ACHN (cell line): Measurements from ENCODE around the gene RNASE12.

Experiments used
- DNase-seq: peaks from one replicate; pipeline ENCODE4 v3.0.0-alpha.2; 2015
- in situ Hi-C: cut with HindIII; loops from 2 replicates; pipeline ENCODE4 v1.10.0; 2017; ENCODE audit warnings: low sequenced_read_pairs, low pct_ligation_motif_present, low pct_unique_long_range_greater_than_20kb

RNASE12 gene

GRCh38 chr14:20557212-20557542, 34.0 kb downstream of the RNASE12 start:
- in situ Hi-C loops, result no loop called here
- no peak for DNase-seq

DNA sequence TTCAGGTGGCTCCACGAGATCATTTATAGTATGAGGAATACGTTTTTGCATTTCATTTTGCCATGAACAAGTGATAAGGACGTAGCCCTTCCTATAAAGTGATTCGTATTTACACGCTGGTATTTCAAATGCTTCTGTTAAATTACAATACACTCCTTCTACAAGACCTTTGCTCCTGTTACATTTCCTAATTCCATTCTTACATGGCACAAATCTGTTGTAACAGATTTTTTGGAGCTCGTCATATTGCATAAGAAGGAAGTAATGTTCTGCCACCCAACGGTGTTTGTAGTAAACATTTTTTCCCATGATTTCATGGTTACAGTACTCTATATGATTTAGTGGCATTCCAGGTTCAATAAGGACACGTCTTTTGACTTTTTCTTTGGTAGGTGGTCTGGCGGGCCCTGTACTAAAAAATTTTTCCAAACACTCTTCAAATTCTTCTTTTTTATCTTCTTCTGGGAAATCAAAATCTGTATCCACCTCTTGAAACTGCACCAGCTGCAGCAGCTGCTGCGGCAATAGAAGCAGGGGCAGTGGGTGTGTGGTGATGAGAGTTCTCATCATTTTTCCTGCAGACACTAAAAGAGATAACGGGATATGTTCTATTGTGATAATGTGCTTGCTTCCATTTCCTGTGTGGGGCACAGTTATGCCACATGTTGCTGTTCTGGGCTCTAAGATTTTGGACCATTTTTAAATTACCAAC, 34.5 kb downstream of the RNASE12 start:
- in situ Hi-C loops, result no loop called here
- no peak for DNase-seq

GRCh38 chr14:20555845-20556244, 35.3 kb downstream of the RNASE12 start:
- DNase-seq, result no peak
- in situ Hi-C loops, result no loop called here

DNA sequence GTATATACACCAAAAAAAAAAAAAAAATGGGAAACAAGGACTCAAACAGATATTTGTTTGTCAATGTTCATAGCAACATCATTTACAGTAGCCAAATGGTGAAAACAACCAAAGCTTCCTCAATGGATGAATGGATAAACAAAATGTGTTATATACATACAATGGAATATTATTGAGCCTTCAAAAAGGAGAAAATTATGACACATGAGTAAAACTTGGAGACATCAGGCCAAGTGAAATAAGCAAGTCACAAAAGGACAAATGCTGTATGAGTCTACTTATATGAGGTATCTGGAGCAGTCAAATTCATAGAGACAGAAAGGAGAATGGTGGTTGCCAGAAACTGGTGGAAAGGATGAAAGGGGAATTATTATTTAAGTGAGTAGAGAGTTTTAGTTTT, 38.2 kb downstream of the RNASE12 start:
- in situ Hi-C loops, result no loop called here

DNA sequence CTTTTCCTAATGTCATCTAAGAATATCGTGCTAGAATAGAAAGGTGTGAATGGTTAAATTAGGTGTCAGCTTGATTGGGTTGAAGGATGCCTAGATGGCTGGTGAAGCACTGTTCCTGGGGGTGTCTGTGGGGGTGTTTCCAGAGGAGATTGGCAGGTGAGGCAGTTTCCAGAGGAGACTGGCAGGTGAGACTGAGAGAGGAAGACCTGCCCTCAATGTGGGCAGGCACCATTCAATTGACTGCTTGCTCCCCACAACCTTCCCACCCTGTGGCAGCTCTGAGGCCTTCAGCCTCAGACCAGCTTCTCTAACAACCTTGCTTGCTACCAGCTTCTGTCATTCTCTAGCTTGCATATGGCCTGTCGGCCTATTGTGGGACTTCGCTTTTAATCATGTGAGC, 39.6 kb downstream of the RNASE12 start:
- DNase-seq, result no peak
- in situ Hi-C loops, result no loop called here

More for the DNA sequence above, 38.2 kb downstream of the RNASE12 start:
- DNase-seq, result no peak

DNA sequence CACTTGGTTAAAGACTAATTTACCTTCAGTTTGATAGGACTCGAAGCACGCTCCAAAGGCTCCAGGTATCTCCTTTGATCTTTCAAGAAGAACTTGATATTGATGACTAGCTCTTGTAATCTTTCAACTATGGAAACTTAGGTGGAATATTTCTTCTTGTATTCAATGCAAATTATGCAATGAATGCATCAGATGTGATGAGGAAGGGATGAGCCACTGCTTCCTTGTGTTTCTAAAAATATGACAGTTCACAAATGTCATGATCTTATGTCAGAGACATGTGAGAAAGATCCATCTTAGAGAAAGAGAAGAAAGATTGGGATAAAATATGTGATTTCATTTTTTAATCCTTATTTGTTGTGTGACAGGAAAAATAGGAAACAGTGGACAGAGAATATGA, 40.2 kb downstream of the RNASE12 start:
- in situ Hi-C loops, result no loop called here
- no peak for DNase-seq

DNA sequence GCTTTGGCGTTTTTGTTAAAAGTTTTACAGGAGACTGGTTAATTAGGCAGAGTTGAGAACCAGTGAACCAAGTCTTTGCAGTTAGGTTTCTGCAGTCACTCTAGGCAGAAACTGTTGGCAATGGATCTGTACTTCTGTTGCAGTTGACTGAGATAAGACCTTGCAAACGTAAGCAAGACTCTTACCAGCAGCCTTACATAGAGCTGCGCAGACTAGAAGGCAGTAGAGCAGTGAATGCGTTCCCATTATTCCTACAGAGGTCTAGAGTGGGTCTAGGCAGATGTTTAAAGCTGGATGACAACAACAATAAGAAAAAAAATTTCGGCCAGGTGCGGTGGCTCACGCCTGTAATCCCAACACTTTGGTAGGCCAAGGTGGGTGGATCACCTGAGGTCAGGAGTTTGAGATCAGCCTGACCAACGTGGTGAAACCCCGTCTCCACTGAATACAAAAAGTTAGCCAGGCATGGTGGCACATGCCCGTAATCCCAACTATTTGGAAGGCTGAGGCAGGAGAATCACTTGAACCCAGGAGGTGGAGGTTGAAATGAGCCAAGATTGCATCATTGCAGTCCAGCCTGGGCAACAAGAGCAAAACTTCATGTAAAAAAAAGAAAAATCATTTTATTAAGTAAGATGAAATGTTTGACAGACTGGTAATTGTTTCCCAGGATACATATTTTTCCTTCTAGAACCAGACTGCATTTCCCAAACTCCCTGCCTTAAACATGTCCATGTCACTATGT, 42.6 kb downstream of the RNASE12 start:
- DNase-seq, result no peak
- in situ Hi-C loops, result no loop called here

DNA sequence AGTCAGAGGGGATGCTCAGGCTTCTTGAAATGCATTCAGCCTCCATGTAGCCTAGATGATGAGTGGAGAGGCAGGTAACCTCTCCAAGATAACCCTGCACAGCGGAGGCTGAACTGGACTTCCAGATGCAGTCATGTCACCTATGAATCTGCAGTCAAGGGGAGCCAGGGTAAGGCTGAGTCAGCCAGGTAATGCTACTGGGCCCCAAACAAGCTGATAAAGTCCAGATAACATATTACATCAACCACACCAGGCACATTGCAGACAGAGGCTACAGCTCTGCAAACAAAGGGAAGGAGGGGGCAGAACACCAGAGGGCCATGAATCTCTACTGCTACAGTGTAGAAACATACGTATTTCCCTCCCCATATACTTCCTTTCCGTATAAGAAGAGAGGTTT, 44.3 kb downstream of the RNASE12 start:
- in situ Hi-C loops, result no loop called here
- DNase-seq, result no peak
